ENCODE results near the gene KRTAP10-12. TPM values are rescaled to one million over a fixed set of nuclear protein-coding genes. Genes with fewer than 3 reads are reported as not detected.
"Not testable (repeated sequence)": the region's sequence is repeated elsewhere in the genome, so short reads cannot be mapped to it uniquely, and the experiment has no call there.

Gene KRTAP10-12
- polyA plus RNA-seq (ENCODE audit: insufficient read length in 12 of 12) = not detected
- long read RNA-seq, donor 1 = 0 reads
- long read RNA-seq, donor 2 = 0 reads
- long read RNA-seq, donor 3 = 0 reads
- long read RNA-seq, donor 4 = 0 reads
- long read RNA-seq, donor 5 = 0 reads
- long read RNA-seq, donor 6 = 0 reads
- long read RNA-seq, donor 7 = 0 reads
- long read RNA-seq, donor 8 = 0 reads
- long read RNA-seq, donor 9 = 0 reads
- long read RNA-seq, donor 10 = 0 reads
- long read RNA-seq, donor 11 = 0 reads

DNA sequence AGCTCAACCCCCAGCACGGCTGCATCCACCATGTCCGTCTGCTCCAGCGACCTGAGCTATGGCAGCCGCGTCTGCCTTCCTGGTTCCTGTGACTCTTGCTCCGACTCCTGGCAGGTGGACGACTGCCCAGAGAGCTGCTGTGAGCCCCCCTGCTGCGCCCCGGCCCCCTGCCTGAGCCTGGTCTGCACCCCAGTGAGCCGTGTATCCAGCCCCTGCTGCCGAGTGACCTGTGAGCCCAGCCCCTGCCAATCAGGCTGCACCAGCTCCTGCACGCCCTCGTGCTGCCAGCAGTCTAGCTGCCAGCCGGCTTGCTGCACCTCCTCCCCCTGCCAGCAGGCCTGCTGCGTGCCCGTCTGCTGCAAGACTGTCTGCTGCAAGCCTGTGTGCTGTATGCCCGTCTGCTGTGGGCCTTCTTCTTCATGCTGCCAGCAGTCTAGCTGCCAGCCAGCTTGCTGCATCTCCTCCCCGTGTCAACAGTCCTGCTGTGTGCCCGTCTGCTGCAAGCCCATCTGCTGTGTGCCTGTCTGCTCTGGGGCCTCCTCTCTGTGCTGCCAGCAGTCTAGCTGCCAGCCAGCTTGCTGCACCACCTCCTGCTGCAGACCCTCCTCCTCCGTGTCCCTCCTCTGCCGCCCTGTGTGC, at the start of gene KRTAP10-12:
KRTAP10-12 (plus strand) TSS at position 1 of the 639 bp plus-strand sequence; CDS start at position 31, 30 bp downstream.
- not testable (repeated sequence) for DNase-seq

DNA sequence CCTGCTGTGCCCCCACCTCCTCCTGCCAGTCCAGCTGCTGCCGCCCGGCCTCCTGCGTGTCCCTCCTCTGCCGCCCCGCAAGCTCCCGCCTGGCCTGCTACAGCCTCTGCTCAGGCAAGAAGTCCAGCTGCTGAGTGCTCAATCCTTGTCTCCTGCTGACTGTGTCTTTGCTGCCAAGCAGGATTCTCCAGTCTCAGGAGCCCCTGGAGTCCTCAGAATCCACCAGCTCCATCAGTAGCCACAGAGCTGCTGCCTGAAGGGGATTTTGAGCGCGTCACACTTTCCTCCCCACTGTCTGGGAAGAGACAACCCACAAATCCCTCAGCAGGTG, 49.8 kb upstream of the KRTAP10-12 start:
- no peak for DNase-seq

GRCh38 chr21:44648557-44649311, 48.2 kb upstream of the KRTAP10-12 start:
- DNase-seq = no peak

- DNase-seq = no peak
Measured at GRCh38 chr21:44649521-44650100, 47.4 kb upstream of the KRTAP10-12 start.

DNA sequence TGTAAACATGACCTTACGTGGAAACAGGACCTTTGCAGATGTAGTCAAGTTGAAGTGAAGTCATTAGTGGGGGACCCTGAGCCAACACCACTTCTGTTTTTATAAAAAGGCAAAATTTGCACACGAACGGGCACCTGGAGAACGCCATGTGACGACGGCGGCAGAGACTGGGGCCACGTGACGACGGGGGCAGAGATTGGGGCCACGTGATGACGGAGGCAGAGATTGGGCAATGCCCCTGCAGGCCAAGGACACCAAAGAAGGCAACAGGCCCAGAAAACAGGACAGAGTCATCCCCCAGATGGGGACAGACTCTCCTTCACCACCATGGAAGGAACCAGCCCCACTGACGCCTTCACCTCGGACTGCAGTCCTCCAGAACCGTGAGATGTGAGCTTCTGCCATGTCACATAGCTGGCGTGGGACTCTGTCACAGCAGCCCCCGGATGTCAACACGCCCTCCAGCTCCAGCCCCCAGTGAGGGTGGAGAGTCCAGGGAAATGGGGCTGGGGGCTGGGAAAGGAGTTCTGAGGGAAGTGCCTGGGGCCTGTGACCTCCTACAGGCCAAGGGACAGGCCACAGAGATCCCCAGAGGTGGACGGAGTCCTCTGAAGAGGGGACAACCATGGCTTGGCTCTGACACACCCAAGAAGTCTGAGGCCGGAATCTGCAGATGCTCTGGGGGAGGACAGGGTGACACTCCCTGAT, 46.6 kb upstream of the KRTAP10-12 start:
- DNase-seq = no peak

GRCh38 chr21:44650973-44651675, 45.8 kb upstream of the KRTAP10-12 start:
- DNase-seq = no peak

- DNase-seq = no peak
Measured at GRCh38 chr21:44653123-44653522, 43.8 kb upstream of the KRTAP10-12 start.

- no peak for DNase-seq
Measured at GRCh38 chr21:44653656-44654575, 43.1 kb upstream of the KRTAP10-12 start.

GRCh38 chr21:44654576-44655175, 42.3 kb upstream of the KRTAP10-12 start, which contains the start of gene KRTAP12-4:
Gene KRTAP12-4 (minus strand): TSS chr21:44654659. CDS start chr21:44654614, 45 bp downstream.
- DNase-seq = no peak

- no peak for DNase-seq
Measured at GRCh38 chr21:44656868-44657267, 40.1 kb upstream of the KRTAP10-12 start.

- DNase-seq = no peak
Measured at GRCh38 chr21:44657635-44658540, 39.1 kb upstream of the KRTAP10-12 start, which contains the start of gene KRTAP12-3. Gene KRTAP12-3 (plus strand): TSS chr21:44657932. CDS start chr21:44657980, 48 bp downstream.

GRCh38 chr21:44658541-44658910, 38.4 kb upstream of the KRTAP10-12 start:
- DNase-seq = no peak

GRCh38 chr21:44658913-44659595, 37.9 kb upstream of the KRTAP10-12 start:
- no peak for DNase-seq

DNA sequence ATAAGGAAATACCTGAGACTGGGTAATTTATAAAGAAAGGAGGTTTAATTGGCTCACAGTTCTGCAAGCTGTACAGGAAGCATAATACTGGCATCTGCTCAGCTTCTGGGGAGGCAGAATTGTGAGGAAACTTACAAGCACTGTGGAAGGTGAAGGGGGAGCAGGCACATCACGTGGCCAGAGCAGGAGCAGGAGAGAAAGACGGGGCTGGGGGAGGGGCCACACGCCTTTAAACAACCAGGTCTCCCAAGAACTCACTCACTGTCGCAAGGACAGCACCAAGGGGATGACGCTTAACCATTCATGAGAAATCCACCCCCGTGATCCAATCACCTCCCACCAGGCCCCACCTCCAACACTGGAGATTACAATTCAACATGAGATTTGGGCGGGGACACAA, 35.4 kb upstream of the KRTAP10-12 start:
- not testable (repeated sequence) for DNase-seq

GRCh38 chr21:44664691-44665090, 32.3 kb upstream of the KRTAP10-12 start:
- no peak for DNase-seq

DNA sequence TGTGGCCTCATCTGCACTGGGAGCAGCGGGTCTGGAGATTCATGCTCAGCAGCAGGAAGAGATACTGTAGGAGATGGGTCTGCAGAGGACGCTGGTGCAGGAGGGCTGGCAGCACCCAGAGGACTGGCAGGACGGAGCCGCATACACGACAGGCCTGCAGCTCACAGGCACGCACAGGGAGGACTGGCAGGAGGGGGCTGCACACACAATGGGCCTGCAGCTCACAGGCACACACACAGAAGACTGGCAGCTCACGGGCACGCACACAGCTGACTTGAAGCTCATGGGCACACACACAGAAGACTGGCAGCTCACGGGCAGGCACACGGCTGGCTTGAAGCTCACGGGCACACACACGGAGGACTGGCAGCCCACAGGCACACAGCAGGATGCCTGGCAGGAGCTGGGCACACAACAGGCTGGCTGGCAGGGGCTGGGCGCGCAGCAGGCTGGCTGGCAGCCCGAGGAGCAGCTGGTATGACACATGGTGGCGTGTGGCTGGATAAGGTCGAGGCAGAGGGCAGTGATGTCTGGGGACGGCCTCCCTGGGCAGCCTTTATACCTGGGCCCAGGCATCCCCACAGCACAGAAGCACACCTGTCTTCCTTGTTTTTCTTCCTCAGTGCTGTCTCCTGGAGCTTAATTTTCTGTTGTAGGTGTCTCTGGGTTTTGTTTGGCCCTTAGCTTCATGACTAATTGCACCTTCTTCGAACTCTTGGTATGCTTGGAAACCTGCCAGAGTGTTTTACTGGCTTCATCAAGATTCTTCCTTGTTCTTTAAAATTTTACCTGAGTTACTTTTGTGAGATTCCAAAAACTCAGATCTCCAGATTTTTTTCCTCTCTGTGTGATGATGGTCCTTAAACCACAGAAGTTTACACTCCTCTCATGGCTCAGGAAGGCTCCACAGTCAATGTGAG, 30.3 kb upstream of the KRTAP10-12 start, which contains the start of gene KRTAP12-2:
KRTAP12-2 (minus strand) TSS at position 527 of the 920 bp plus-strand sequence; CDS start at position 486, 41 bp downstream.
- DNase-seq = no peak
